Measurements from ENCODE around the gene SNAPC4. TPM values are rescaled to one million over a fixed set of nuclear protein-coding genes. Genes with fewer than 3 reads are reported as not detected.

The SNAPC4 gene
- total and polyA plus RNA-seq, 9 of the 15 experiments (the other 6 are each of a cell fraction or from before 2014, with no cell fraction given): 0.21 to 21.8 (median 8.8) TPM

DNA sequence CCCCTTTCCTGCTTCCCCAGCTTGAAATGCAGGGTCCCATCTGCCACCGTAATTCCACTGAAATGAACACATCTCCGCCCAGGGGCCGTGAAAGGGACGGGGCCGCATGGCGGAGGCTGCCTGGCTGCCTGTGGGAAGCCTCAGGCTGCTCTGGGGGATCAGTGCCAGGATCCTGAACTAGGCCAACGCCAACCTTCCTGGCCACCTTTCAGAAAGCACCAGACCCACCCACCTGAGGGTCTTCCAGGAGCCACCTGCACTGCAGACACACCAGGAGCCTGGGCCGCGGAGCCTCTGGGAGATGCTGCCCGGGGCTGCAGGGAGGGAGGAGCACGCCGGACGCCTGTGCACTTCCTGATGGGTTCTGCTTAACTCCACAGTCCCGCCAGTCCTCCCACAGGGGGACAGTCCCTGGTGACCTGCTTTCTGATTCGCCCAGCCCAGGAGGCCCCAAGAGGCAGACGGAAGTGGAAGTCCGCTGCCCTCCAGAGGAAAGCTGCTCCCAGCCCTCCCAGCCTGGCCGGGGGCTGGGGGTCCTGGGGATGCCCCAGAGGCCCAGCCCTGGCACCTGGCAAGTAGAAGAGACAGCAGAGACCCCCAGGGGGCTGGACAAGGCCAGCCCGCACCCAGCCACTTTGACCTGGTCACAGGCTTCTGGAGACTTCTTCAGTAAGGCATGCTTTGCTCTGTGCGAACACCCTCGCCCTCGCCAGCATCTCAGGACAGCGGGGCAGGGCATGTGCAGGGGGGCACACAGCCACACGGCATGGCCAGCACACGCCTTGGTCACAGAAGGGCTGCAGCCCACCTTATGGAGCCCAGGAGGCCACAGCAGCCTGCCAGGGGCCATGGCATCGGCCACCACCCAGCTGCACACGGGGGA lies 26.4 kb downstream of the SNAPC4 start, which contains the start of gene CARD9 (continued):
- TF ChIP-seq ZNF699 (CRISPR knock-in tag; IDR thresholded peaks at IDR 0.05; ENCODE audit: insufficient replicate concordance) (no peak), TFAM (CRISPR knock-in tag; conservative IDR thresholded peaks at IDR 0.05) (no peak), ZNF830 (CRISPR knock-in tag; IDR thresholded peaks at IDR 0.05) (no peak), ERF (CRISPR knock-in tag; IDR thresholded peaks at IDR 0.05) (peak; percentile 55; the same call in 1 of the 2 replicates), ZNF583 (CRISPR knock-in tag; IDR thresholded peaks at IDR 0.05) (no peak), NR2C2 (CRISPR knock-in tag; IDR thresholded peaks at IDR 0.05) (no peak), NR2C2 (tag; IDR thresholded peaks at IDR 0.05) (no peak), LEF1 (IDR thresholded peaks at IDR 0.05) (no peak), SETDB1 (IDR thresholded peaks at IDR 0.05; ENCODE audit: low read length) (no peak), ZFX (CRISPR knock-in tag; IDR thresholded peaks at IDR 0.05) (peak; percentile 78), ZNF778 (CRISPR knock-in tag; IDR thresholded peaks at IDR 0.05) (no peak), ZNF41 (CRISPR knock-in tag; conservative IDR thresholded peaks at IDR 0.05) (no peak), KLF10 (CRISPR knock-in tag; IDR thresholded peaks at IDR 0.05) (no peak), ZNF57 (CRISPR knock-in tag; IDR thresholded peaks at IDR 0.05) (no peak), POLR2A (conservative IDR thresholded peaks at IDR 0.05) (peak; percentile 84)
- TF ChIP-seq, protein P1, sequence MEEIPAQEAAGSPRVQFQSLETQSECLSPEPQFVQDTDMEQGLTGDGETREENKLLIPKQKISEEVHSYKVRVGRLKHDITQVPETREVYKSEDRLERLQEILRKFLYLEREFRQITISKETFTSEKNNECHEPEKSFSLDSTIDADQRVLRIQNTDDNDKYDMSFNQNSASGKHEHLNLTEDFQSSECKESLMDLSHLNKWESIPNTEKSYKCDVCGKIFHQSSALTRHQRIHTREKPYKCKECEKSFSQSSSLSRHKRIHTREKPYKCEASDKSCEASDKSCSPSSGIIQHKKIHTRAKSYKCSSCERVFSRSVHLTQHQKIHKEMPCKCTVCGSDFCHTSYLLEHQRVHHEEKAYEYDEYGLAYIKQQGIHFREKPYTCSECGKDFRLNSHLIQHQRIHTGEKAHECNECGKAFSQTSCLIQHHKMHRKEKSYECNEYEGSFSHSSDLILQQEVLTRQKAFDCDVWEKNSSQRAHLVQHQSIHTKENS (CRISPR knock-in tag; IDR thresholded peaks at IDR 0.05): no peak
- TF ChIP-seq, protein P2, sequence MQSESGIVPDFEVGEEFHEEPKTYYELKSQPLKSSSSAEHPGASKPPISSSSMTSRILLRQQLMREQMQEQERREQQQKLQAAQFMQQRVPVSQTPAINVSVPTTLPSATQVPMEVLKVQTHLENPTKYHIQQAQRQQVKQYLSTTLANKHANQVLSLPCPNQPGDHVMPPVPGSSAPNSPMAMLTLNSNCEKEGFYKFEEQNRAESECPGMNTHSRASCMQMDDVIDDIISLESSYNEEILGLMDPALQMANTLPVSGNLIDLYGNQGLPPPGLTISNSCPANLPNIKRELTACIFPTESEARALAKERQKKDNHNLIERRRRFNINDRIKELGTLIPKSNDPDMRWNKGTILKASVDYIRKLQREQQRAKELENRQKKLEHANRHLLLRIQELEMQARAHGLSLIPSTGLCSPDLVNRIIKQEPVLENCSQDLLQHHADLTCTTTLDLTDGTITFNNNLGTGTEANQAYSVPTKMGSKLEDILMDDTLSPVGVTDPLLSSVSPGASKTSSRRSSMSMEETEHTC (IDR thresholded peaks at IDR 0.05): no peak
- TF ChIP-seq, protein P3, sequence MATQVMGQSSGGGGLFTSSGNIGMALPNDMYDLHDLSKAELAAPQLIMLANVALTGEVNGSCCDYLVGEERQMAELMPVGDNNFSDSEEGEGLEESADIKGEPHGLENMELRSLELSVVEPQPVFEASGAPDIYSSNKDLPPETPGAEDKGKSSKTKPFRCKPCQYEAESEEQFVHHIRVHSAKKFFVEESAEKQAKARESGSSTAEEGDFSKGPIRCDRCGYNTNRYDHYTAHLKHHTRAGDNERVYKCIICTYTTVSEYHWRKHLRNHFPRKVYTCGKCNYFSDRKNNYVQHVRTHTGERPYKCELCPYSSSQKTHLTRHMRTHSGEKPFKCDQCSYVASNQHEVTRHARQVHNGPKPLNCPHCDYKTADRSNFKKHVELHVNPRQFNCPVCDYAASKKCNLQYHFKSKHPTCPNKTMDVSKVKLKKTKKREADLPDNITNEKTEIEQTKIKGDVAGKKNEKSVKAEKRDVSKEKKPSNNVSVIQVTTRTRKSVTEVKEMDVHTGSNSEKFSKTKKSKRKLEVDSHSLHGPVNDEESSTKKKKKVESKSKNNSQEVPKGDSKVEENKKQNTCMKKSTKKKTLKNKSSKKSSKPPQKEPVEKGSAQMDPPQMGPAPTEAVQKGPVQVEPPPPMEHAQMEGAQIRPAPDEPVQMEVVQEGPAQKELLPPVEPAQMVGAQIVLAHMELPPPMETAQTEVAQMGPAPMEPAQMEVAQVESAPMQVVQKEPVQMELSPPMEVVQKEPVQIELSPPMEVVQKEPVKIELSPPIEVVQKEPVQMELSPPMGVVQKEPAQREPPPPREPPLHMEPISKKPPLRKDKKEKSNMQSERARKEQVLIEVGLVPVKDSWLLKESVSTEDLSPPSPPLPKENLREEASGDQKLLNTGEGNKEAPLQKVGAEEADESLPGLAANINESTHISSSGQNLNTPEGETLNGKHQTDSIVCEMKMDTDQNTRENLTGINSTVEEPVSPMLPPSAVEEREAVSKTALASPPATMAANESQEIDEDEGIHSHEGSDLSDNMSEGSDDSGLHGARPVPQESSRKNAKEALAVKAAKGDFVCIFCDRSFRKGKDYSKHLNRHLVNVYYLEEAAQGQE (IDR thresholded peaks at IDR 0.05; ENCODE audit: borderline replicate concordance): no peak
- TF ChIP-seq, protein P3 (CRISPR knock-in tag; IDR thresholded peaks at IDR 0.05; ENCODE audit: low read depth): no peak
